Measurements from ENCODE around the gene SLC9A2.

SLC9A2 gene

DNA sequence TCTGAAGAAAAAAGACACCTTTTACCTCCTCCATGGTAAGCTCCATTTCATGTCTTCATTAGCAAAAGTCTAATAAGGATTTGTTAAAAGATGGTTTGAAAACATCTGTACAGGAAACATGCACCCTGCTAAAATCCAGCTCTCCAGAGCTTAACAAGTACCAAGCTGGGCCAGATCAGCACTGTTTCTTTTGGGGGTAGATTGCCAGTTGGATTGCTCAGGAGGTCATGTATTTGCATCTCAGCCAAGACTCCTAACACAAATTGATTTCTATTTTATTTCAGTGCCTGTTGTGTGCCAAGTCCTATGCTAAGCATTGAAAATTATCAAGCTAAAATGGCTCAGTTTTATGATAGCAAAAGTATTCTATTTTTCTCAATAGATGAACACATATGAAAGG, 139.1 kb downstream of the SLC9A2 start:
- Histone ChIP-seq H3K36me3 (ENCODE audit: insufficient read depth, low read length) (no peaks in the 10 kb centered on the region), H3K9ac (ENCODE audit: insufficient read length) (no peak overlapping the region), H3K4me3 (no peak overlapping the region), H3K27ac (no peak overlapping the region), H3K9me3 (ENCODE audit: low read depth, low read length) (no peaks in the 10 kb centered on the region)
- TF ChIP-seq EZH2 (IDR thresholded peaks at IDR 0.05), result no peak
- DNase-seq (ENCODE audit: low read depth, low spot score), result no peak

Data from SK-N-MC (cell line).